Ishikawa (cell line): ENCODE data around the gene DUSP9.

Experiments used
- CEBPB ChIP-seq: IDR thresholded peaks from 2 replicates; pipeline ENCODE4 v1.6.1; 2012
- EGR1 ChIP-seq: IDR thresholded peaks from 2 replicates; pipeline ENCODE4 v1.6.1; 2012
- EP300 ChIP-seq: IDR thresholded peaks from 2 replicates; pipeline ENCODE4 v1.6.1; 2012; ENCODE audit warnings: borderline replicate concordance
- RAD21 ChIP-seq: IDR thresholded peaks from 2 replicates; pipeline ENCODE4 v1.6.1; 2012; ENCODE audit warnings: low read depth
- TCF12 ChIP-seq: IDR thresholded peaks from 2 replicates; pipeline ENCODE4 v1.6.1; 2012; ENCODE audit warnings: low read depth
- TEAD4 ChIP-seq: IDR thresholded peaks from 2 replicates; pipeline ENCODE4 v1.6.1; 2012
- YY1 ChIP-seq: IDR thresholded peaks from 2 replicates; pipeline ENCODE4 v1.6.1; 2012; ENCODE audit warnings: low read depth
- ZBTB7A ChIP-seq: IDR thresholded peaks from 2 replicates; pipeline ENCODE4 v1.6.1; 2012; ENCODE audit warnings: low read depth
- TF ChIP-seq, protein P1 (sequence below): IDR thresholded peaks from 2 replicates; pipeline ENCODE4 v1.6.1; 2012; ENCODE audit warnings: low read depth, mild to moderate bottlenecking
- TF ChIP-seq, protein P2 (sequence below): IDR thresholded peaks from 2 replicates; pipeline ENCODE4 v1.6.1; 2012

DNA sequence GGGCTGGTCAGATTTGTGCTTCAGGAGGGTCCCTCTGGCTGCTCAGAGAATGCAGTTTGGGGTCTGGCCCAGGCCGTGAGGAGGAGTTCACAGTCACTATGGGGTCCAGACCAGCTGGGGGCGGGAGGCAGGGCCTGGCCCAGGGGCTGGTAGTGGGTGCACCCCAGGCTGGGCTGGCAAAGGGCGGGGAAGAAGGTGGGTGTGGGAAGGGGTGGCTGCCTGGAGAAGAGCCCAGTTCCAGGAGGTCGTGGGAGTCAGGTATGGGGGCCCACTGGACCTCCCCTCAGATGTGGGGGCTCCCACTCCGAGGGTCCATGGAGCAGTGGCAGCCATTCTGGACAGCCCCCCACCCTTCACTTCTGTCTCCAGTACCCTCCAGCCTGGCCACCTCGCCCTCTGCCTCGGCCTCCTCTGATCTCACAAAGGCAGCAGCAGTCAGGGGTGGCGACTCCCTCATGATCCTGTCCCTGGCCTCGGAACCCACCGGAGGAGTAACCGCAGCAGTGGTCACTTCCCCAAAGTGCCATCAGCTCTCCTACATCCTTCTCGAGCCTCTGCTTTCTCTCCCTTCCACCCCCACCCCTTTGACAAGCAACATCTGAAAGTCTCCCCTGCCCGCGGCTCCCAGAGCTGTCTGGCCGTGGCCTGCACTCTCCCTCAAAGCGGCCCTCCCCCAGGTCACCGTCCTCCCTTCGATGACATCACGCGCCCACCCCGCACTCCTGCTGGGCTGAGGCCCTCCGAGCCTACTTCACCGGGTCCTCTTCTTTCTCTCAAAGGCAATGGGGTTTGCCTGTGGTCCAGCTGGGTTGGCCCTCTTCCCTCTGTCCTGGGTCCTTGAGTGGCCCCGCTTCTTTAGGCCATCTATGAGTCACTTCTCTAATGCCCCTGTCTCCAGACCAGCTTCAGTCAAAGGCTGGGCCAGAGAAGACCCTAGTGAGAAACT is 39.0 kb downstream of the DUSP9 start:
- TF ChIP-seq RAD21 (no peak), EGR1 (no peak), EP300 (no peak), ZBTB7A (no peak), TEAD4 (no peak), YY1 (no peak), CEBPB (no peak), TCF12 (no peak)
- TF ChIP-seq, protein P1, sequence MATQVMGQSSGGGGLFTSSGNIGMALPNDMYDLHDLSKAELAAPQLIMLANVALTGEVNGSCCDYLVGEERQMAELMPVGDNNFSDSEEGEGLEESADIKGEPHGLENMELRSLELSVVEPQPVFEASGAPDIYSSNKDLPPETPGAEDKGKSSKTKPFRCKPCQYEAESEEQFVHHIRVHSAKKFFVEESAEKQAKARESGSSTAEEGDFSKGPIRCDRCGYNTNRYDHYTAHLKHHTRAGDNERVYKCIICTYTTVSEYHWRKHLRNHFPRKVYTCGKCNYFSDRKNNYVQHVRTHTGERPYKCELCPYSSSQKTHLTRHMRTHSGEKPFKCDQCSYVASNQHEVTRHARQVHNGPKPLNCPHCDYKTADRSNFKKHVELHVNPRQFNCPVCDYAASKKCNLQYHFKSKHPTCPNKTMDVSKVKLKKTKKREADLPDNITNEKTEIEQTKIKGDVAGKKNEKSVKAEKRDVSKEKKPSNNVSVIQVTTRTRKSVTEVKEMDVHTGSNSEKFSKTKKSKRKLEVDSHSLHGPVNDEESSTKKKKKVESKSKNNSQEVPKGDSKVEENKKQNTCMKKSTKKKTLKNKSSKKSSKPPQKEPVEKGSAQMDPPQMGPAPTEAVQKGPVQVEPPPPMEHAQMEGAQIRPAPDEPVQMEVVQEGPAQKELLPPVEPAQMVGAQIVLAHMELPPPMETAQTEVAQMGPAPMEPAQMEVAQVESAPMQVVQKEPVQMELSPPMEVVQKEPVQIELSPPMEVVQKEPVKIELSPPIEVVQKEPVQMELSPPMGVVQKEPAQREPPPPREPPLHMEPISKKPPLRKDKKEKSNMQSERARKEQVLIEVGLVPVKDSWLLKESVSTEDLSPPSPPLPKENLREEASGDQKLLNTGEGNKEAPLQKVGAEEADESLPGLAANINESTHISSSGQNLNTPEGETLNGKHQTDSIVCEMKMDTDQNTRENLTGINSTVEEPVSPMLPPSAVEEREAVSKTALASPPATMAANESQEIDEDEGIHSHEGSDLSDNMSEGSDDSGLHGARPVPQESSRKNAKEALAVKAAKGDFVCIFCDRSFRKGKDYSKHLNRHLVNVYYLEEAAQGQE = no peak
- TF ChIP-seq, protein P2, sequence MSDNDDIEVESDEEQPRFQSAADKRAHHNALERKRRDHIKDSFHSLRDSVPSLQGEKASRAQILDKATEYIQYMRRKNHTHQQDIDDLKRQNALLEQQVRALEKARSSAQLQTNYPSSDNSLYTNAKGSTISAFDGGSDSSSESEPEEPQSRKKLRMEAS = no peak
